Stomach (tissue), 4 donors: ENCODE measurements around the gene C3orf20.

ENCODE experiments used
- EP300 ChIP-seq: sonication (generic); formaldehyde crosslinking; IDR thresholded peaks from one replicate; pipeline ENCODE4 v1.6.1; 2017; ENCODE audit warnings: antibody characterized with exemption
- POLR2A ChIP-seq, 4 donors: fragments of 450-650 bp; IDR thresholded peaks; one replicate each; pipeline ENCODE4 v1.6.1; 2016; ENCODE audit warnings: antibody characterized with exemption in 4 of 4, control low read depth in 2 of 4, mild to moderate bottlenecking in 1 of 4, moderate library complexity in 1 of 4
- POLR2AphosphoS5 ChIP-seq, 3 donors: sonication (generic); formaldehyde crosslinking; IDR thresholded peaks; one replicate each; pipeline ENCODE4 v1.6.1; 2016; ENCODE audit warnings: antibody characterized with exemption in 3 of 3
- TF ChIP-seq, protein P1 (sequence below), 7 experiments: fragments of 450-650 bp in 4 of 7; fragments of 200-600 bp in 3 of 7; sonication (generic) in 3 of 7; IDR thresholded peaks; one replicate each; pipeline ENCODE4 v1.5.1; 2016 to 2019; ENCODE audit warnings: antibody characterized with exemption in 7 of 7, control low read depth in 2 of 7, mild to moderate bottlenecking in 1 of 7

DNA sequence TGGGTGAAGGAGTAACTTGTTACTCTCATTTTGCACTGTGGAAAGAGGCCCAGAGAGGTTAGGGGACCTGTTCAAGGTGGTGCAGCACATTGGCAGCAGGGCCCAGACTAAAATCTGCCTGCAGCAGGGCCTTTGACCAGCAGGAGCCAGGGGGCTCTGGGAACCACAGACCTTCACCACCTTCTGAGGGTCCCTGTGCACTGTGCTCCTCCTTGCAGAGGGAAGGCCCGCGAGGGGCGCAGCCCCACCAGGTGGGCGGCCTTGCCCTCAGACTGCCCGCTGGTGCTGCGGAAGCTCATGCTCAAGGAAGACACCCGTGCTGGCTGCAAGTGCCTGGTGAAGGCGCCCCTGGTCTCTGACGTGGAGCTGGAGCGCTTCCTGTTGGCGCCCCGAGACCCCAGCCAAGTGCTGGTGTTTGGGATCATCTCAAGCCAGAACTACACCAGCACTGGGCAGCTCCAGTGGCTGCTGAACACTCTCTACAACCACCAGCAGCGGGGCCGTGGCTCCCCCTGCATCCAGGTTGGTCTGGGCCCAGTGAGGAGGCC is 82.3 kb downstream of the C3orf20 start:
- TF ChIP-seq, protein P1, sequence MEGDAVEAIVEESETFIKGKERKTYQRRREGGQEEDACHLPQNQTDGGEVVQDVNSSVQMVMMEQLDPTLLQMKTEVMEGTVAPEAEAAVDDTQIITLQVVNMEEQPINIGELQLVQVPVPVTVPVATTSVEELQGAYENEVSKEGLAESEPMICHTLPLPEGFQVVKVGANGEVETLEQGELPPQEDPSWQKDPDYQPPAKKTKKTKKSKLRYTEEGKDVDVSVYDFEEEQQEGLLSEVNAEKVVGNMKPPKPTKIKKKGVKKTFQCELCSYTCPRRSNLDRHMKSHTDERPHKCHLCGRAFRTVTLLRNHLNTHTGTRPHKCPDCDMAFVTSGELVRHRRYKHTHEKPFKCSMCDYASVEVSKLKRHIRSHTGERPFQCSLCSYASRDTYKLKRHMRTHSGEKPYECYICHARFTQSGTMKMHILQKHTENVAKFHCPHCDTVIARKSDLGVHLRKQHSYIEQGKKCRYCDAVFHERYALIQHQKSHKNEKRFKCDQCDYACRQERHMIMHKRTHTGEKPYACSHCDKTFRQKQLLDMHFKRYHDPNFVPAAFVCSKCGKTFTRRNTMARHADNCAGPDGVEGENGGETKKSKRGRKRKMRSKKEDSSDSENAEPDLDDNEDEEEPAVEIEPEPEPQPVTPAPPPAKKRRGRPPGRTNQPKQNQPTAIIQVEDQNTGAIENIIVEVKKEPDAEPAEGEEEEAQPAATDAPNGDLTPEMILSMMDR (IDR thresholded peaks at IDR 0.05): no peak
- no peak for TF ChIP-seq POLR2AphosphoS5 (IDR thresholded peaks at IDR 0.05)
- TF ChIP-seq EP300: no peak
- TF ChIP-seq POLR2A (IDR thresholded peaks at IDR 0.05): no peak
